Measurements from ENCODE around the gene MTCH1.
"Not testable (repeated sequence)": the region's sequence is repeated elsewhere in the genome, so short reads cannot be mapped to it uniquely, and the experiment has no call there.

MTCH1 gene

DNA sequence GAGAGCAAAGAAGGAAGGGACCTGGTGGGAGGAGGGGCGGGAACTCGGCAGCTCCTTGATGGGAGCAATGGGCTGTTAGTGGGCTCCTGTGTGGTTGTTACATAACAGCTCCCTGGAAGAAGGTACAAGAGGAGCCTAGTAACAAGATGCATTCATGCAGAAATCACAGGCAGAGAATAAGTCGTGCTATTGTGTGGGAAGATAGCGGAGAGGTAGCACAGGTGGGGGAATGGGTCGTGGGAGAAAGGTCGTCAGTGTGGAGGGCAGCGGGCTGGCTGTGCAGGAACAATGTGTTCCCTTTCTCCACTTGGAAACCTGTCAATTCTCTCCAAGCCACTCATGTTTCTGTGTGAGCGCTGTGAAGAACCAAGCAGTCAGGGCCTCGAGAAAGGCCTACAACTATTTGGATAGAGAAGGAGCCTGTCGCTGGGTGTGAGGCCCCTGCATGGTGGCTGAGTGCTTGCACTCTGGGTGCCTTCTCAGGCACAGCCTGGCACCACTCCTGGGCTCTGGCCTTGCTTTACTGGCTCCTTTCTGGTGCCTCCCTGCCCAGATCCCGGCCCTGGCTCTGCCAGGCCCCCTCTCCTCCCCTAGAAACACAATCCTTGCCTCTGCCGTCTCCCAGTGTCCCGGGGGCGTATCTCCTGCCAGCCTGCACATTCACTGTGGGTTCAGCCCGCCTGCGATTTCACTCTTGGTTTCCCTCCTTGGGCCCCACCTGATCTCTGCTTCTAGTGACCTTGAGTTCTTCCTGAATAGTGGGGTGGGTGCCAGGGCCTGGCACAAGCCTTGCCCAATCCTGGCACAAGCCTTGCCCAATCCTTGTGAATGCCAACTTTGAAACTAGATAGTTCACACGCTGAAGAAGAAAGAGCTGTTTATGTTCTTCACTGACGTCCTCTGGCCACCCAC lies 12.1 kb upstream of the MTCH1 start:
- DNase-seq (ENCODE audit: low read depth in 2 of 2) = no peak

DNA sequence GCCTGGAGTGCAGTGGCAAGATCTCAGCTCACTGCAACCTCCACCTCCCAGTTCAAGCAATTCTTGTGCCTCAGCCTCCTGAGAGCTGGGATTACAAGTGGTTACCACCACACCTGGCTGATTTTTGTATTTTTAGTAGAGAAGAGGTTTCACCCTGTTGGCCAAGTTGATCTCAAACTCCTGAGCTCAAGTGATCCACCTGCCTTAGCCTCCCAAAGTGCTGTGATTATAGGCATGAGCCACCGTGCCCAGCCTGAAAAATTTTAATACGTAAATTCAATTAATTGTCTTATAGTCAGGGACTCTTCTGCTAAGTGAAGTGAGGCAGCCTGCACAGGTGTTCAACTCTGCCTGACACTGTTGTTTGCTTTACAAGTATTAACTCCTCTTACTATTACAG lies 4.4 kb upstream of the MTCH1 start:
- DNase-seq (ENCODE audit: low read depth in 2 of 2) = not testable (repeated sequence)

DNA sequence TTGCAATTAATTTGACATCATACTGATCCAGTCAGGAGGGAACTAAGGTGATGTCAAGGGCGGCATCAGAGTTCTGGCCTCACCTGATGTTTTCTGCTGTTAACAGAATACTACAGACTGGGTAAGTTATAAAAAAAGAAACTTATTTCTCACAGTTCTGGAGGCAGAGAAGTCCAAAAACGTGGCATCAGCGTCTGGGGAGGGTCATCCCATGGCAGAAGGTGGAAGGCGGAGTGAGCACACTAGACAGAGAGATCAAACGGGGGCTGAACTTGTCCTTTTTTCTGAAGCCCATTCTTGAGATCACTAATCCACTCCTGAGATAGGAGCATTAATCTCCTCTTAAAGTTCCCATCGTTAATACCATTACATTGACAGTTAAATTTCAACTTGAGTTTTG lies 3.3 kb upstream of the MTCH1 start:
- DNase-seq (ENCODE audit: low read depth in 2 of 2) = no peak

DNA sequence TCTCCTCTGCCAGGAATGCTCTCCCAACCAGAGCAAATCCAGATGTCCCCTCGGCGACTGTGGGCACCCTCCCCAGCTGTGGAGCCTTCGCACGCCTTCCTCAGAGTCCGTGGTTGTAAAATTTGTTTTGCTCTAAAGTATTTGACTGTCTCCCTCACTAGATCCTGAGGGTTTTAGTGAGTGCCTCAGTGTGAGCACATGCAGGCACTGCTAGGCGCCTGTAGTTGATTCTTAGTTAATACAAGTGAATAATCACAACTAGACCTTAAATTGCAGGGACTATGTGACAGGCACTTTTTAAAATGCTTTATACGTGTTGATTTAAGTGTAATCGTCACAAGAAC lies 680 bp upstream of the MTCH1 start:
- DNase-seq (ENCODE audit: low read depth in 2 of 2) = no peak

DNA sequence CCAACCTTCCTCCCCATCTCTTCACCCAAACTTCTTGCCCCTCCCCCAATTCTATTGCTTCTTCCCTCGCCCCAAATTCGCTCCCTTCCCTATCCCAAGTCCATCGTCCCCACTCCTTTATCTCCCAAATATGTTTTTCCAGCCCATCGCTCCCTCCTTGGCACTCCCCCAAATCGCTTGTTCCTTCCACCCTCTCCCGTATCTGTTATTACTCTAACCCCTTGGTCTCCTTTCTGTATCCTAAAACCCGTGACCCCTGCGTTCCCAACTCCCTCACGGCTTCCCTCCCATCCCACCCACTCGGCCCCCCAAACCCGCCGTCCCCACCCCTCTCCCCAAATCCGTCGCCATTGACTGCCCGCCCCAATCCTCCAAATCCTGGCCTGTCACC lies 584 bp downstream of the MTCH1 start:
- DNase-seq (ENCODE audit: low read depth in 2 of 2) = no peak

DNA sequence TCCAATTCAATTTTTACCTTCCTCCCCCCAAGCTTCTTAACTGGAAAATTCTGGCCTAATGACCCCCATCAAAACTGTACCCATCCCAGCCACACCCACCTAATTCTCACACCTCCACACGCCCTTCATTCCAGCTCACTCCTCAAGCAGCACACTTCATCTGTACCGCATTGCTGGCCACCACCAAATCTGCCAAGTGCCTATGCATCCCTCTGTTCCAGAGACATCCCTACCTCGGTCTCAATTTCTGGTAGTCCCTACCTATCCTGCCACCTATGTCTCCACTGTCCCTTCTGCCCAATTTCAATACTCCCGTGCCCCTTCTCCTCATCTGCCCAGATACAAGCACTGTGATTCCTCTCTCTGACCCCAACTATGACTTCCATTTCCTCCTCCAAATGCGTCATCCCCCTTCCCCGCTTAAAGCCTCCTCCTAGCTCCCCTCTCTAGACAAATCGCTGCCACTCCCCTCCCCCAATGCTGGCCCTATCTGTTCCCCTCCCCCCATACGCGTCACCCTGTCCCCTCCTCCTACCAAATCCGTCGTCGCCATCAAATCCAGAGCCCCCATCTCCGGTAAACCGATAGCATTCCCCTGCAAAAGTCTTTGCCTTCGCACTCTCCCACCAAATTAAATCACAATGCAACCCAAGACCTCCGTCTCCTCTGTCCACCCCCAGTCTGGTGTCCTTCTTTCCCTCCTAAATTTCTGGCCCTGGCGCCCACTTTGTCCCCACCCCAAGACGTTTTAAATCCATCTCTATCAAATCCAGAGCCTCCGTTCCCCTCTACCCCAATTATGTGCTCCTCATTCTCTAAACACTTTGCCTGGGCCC lies 1.2 kb downstream of the MTCH1 start:
- DNase-seq (ENCODE audit: low read depth in 2 of 2) = peak; percentile 32 to 62

DNA sequence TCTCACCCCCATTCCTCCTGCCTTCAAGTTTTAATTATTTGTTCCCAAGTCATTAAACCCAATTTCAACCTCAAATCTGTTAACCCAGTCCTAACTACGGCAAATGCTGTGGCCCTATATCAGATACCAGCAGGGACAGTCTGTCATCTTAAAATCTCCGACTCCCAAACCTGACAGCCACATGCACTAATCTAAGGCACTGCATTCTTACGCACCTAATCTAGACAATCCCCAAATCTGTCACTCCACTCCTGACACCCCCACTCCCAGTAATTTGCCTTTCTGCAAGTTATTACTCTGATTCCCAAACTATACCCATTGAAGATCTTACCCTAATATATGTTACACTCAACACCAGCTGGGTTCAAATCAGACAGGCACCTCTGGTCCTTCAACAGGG lies 2.5 kb downstream of the MTCH1 start:
- DNase-seq (ENCODE audit: low read depth in 2 of 2) = no peak

DNA sequence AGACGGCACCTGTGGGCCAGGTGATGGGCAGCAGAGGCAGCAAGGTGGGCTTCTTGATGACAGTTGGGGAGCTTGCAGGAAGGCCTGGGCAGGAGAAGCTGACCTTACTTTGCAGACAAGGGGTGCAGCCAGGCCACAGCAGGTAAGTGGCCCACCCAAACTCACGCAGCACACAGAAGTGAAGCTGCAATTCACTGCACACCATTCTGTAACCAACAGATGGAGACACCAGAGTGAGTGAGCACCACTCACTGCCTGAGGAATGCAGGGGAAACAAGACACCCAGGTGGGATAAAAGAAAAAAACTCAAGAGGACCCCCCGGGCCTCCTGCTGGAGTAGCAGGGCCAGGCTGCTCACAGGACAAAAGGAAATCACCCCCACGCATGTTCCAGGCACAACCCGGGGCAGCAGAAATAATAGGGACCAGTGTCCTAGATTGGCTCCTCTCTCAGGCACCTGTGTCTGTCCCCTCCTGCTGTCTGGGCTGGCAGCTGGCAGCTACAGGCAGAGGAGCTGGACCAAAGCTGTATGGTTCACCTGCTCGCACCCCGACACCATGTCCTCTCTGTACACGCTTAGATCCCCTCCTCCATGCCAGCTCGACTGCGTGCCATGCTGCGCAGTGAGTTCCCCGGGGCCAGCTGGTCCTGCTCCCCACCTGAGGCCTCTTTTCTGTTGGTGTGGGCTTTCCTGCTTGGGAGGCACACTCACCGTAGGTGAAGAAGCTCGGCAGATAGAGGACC lies 4.9 kb downstream of the MTCH1 start:
- no peak for DNase-seq (ENCODE audit: low read depth in 2 of 2)

DNA sequence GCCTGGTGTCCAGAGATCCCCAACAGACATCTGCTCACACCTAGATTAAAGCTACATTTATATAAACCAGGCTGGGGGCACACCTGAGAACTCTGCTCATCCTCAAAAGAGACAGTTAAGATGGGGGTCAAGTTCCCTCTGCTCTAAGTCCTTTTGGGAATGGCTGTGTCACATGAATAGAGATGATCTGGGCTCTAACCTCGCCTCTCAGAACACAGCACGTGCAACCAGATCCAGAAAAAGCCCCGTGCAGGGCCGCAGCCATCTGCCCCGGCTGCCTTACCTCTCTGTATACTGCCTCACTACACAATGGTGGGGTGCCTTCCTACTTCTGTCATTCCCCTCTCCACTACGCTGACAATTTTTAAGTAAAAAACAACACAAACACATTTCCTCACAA lies 5.9 kb downstream of the MTCH1 start:
- DNase-seq (ENCODE audit: low read depth in 2 of 2) = no peak

DNA sequence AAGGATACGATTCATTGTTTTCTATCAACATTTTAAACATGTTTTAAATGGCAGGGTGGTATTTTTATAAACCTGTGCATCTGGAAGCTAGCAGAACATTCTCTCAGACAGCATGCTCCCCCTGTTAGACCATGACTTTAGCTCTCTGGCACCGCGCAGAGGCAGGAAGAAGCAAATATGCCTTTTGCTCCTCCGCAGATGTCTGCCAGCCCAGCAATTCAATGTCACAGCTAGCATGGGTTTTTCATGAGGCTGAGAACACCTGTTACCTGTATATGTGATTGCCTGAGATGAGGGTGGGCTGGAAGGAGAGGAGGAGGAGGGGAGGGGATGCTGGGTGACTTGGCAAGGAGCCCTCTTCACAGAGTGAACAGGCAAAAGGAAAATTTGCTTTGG lies 6.7 kb downstream of the MTCH1 start:
- DNase-seq (ENCODE audit: low read depth in 2 of 2) = no peak

DNA sequence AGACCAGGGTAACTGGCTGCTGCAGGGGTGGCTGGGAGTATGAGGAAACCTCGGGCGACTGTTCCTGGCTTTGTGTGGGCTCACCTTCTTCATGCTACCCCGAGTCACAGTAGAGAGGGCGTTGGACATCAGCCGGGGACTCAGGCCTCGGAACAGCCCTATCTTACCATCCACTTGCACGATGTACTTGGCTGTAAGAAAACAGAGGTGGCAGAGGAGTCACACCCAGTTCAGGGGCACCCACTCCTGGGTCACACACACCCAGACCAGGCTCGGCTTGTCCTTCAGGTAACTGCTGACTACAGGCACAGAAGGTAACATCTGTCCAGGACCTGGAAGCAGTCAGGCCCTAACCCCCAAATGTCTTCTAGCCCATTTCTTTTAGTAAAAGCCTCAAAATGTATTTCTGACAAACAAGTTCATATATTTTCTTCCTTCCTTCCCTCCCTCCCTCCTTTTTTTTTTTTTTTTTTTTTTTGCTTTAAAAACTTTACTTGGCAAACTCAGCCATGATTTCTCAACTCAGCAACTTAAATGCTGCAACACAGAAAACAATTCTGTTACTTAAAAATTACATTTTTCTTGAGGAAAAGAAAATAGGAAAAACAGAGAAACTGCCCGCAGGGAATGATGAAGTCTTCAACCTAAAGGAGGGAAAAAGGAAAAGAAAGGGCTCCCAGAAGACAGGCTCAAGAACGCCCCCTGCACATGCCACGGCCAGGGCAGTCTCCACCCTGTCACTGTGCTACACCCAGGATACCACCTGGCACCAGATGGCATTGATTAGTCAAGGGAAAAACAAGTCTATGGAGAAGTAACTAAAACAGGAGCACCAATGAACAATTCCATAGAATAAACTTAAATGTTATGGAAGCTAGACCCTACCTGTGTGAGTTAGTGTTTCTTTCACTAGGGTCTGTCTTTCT lies 7.3 kb downstream of the MTCH1 start:
- no peak for DNase-seq (ENCODE audit: low read depth in 2 of 2)

DNA sequence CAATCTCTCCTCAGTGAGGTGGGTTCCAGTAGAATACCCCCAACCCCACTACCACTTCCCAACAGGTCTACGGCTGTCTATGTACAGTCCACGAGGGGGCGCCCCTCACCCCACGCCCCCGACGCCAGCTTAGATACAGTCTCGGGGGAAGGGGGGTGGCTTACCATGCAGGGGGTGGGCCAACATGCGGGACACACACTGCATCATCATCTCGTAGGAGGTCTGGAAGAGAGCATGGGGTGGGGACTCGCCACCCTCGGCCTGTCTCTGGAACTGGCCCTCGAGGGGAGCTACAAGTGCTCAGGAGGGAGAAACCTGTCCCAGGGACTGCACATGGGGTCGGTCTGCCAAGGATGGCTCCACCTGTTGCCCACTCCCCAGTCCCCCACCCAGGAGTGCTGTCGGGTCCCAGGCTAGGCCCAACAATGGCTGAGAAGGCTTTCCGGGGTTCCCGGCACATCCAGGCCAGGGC lies 8.5 kb downstream of the MTCH1 start:
- DNase-seq (ENCODE audit: low read depth in 2 of 2) = no peak

DNA sequence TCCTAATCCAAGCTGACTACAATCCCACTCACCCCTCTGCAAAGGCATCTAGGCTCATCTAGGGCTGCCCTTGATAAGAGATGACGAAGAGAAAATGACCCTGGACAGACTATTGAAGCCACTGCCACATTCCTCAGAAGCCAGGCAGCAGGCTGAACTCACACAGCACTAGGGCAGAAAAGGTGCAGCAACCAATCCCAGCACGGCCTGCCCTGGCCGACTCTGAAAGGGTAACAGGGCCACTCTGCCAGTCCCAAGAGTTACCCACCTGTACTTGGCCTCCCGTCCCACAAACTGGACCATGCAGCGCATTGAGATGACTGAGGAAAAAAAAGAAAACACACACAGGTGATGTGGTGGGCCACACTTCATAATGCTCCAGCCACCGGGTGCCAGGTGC lies 9.1 kb downstream of the MTCH1 start:
- DNase-seq (ENCODE audit: low read depth in 2 of 2) = no peak

DNA sequence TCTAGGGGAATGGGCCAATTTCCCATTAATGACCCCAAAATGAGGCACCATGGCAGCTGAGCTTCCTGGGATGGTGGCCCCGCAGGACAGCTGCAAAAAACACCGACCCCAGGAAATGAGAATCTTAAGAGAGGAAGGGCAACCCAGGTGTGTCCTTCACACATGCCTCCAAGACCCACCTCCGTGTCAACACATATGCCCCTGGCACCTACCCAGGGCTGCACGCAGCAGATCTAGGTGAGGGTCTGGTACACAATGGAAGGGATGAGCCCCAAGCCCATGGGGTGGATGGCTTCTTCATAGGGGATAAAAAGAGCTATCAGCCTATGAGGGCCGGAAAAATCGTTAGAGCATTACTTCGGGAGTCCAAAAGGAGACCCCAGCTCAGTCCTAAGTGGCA lies 9.5 kb downstream of the MTCH1 start:
- no peak for DNase-seq (ENCODE audit: low read depth in 2 of 2)

DNA sequence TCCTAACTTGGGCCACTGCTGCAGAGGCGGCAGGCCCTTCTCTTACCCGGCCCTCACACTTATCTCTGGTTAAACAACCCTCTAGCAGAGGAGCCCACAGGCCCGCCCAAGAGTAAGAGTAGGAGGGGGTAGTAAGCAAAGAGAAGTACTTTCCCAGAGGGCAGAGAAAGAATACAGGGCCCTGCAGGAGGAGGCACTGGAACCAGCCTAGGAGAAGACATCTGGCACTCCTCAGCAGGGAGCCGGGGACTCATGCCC lies 10.1 kb downstream of the MTCH1 start:
- no peak for DNase-seq (ENCODE audit: low read depth in 2 of 2)

DNA sequence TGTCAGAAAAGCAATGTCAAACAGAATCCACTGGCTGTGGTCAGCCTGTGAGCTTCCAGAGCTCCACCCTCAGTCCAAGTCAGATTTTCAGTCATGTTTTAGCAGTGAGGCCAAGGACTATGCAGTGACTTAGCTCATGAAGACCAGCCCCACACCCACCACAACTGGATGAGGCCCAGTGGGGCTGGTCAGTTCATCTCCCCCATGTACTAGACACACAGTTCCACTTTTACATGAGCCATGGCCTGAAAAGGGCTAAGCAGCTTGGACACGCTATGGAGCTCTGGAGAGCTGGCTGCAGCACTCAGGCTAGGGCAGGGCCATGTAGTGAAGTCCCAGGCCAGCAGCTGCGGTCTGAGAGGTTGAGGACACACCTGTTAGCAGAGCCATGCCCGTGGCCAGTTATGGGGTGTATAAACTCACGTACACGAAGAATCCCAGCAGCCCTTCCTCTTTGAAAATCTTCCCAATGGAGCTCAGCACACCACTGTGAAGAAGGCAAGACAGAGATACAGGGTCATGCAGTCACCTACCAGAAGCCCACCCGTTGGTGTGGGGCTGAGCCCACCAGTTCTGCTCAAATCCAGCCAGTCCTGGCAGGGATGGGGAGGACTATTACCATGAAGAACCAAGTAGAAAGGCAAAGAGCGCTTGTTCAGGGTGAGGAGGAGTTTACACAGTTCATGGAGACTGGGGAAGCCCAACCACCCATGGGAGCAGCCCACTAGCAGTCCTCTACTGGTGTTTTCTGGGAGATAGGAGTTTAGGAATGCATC lies 10.6 kb downstream of the MTCH1 start:
- no peak for DNase-seq (ENCODE audit: low read depth in 2 of 2)

DNA sequence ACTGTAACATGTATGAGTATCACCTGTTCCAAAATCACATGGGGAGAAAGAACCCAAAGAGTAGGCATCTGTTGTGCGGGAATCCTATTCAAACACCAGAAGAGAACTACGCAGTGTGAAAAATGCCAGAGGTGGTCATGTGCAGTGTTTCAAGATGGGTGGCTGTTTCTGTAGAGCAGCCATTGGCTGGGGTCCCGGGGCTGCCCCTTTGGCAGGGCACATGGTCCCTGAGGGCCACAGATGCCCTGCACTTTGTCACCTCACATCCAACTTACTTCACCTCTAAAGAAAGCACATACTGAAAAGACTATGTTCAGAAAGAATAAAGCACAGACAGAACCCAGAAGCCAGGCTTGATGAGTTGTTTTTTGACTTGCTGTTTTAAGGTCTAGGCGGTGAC lies 12.3 kb downstream of the MTCH1 start:
- DNase-seq (ENCODE audit: low read depth in 2 of 2) = no peak

DNA sequence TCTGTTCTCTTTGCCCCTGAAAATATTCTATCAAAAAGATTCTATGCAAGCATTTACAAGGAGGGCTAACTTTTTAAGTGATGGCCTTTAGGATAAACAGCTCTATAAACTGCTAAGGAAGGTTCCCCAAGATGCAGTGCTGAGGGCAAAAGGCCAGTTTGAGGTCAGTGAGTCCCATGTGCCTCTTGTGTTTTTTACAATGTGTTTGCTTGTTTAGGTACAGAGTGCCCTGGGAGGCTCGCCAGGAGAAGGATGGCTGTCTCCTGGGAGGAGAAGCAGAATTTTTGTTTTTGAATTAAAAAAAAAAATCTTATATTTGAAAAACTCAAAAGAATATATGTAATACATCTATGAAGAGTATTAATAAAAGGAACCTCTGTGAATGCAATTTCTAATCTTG lies 12.8 kb downstream of the MTCH1 start:
- DNase-seq (ENCODE audit: low read depth in 2 of 2) = no peak

DNA sequence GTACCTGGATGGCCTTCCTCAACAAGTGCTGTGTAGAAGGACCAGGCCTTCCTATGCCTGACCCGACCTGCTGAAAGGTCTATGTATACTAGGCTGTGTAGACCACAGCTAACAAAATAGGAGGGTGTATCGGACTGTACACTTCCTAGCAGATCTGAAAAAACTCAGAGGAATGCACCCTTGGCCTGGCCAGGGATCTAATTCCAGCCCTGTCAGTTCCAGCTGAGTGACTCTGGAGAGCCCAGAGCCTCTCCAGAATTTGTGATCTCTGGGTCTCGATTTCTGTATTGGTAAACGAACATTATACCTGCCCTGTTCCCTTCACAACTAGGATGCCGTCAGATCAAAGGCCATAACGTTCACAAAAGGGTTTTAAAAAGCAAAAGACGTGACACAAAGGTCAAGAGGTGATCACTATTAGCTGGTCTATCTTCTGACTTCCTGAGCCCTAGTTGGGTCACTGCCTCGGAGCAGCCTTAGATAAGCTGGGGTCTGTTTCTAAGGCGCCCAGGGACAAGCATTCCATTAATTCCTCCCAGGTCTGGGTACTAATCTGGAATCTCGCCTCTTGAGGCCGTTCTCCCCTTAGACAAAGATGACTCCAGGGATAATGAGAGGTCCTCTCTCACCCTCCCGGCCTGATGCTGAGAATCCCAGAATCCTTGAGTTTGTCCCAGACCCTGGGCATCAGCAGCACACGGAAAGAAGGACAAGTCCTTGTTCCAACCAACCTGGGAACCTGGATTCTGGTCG lies 13.9 kb downstream of the MTCH1 start:
- DNase-seq (ENCODE audit: low read depth in 2 of 2) = no peak
